NCI-H82 treated with DMSO at 0.1 percent for 48 hours (cell line): ENCODE results near the gene MT1H.

Experiments
- DNase-seq: peaks from one replicate; lab custom pipeline; 2025; ENCODE audit not compliant: unreplicated experiment; lab: John Stamatoyannopoulos, UW

MT1H gene

DNA sequence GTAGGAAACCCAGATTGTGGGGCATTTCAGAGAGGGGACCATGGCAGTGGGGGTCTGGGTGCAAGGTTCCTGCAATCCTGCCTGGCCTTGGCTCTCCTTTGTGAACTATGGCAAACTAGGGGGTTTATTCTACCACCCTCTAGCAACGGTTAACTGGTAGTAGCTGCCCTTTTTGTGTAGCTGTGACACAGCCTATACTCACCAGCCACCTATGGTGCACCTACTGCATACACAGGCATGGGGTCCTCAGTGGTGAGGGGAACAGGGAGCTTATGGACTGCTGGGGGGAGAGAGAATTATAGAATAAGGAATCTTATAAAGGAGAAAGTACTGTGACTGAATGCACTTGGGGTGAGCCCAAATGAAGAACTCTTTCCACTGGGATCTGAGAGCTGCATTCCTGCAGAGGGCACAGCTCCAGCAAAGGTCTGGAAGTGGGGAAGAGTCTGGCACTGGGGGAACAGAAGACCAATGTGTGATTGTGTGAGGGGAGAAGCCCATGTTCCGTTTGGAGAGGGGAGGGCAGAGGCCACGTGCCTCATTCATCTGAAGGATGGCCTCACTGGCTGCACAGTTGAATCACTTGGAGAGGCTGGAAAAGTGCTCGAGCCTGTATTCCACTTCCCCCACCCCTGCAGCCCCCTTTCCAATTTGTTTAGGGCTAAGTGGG lies 14.8 kb downstream of the MT1H start:
- DNase-seq, result no peak

DNA sequence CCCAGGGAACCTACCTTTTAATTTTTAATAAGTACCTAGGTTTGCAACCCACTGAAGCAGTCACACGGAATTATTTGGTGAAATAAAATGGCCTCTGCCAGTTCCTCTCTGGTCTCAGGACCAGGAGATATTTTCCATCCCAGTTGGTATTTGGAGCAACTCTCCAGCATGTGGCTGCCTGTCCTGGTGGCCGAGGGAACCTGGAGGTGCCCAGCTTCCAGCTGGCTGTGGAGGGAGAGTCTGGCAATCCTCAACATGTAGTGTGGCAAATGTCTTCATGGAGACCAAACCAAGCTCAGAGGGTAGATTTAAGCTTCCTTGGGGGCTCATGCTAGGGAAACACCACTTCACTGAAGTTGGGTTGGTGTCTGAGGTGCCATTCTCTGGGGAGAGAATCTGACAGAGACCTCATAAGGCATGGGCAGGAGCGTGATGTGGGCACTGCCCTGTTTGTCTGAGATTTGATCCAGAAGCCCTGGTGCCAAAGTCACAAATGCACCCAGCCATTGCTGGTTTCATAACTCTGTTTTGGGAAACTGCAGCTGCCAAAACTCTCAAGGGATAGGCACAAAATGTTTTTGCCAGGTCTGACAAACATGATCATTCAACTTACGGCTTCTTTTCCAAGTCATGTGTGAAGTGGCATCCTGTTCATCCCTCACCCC lies 15.4 kb downstream of the MT1H start:
- DNase-seq, result no peak

DNA sequence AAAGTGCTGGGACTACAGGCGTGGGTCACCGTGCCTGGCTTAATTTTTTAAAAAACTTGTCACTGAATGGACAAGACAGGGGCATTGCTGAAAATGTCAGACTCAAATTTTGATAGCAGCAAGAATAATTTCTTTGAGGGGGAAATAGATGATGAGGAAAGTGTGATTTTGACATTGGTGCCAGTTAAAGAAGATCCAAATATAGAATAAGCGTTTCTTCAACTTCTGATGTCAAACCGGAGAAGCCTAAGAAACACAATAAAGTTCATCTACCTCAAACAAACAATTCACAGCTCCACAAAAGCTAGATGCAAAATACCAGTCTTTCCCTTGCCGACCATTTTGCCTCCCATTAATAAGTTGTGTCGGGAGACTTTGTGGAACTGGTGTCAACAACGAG lies 17.1 kb downstream of the MT1H start:
- DNase-seq, result no peak

DNA sequence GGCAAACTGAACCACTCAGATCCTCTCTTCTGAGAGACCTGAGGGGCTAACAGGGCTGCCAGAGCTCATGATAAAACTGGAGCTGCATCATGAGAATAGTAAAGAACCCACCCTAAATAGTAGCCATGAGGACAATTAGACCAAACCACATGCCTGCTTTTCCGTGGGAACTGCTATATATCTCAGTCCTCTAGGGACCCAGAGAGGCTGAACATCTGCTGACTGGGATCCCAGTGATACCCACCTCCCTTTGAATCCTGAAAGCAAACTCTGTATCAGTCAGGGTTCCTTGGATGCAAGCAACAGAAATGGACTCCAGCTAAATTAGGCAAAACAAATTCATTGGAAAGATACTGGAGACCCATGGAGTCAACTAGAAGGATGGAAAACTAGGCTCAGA lies 19.1 kb downstream of the MT1H start:
- no peak for DNase-seq

DNA sequence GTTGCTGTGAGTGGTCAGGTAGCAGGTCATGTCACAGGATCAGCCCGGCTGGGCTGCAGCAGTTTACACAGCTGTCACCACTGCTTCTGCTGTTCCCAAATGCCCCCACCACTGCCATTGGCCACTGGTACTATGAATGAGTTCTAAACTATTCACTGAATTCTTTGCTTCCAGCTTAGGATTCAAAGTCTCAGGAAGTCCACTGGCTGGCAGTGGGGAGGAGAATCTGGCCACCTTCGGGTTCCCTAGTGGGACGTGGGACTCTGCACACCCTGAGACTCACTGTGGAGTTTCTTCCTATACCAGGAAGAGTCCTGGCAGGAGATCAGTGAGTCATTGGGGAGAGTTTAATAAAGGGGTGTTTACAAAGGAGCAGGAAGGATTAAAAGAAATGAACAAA lies 19.6 kb downstream of the MT1H start:
- no peak for DNase-seq

DNA sequence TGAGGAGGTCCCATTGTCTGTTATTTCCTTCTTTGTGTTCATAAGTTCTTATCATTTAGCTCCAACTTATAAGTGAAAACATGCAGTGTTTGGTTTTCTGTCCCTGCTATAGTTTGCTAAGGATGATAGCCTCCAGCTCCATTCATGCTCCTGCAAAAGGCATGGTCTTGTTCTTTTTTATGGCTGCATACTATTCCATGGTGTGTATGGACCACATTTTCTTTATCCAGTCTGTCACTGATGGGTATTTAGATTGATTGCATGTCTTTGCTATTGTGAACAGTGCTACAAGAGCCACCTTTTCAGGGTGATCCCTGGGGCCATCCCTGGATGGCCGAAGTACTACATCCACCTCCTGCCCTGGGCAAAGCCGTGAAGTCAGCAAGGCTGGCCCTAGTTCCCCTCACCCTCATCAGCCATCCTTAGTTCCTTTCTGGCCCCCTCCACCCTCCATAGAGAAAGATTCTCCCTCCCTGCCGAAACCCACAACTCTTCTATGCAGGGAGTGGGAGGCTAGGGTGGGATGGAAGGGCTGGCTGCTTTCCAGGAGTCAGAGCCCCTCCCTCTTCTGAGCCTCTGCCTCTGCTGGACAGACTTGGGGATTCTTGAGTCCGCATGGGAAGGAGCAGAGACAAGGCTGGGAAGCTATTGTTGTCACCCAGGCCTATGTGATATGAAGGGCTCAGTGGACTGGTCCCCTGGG lies 21.0 kb downstream of the MT1H start:
- no peak for DNase-seq

DNA sequence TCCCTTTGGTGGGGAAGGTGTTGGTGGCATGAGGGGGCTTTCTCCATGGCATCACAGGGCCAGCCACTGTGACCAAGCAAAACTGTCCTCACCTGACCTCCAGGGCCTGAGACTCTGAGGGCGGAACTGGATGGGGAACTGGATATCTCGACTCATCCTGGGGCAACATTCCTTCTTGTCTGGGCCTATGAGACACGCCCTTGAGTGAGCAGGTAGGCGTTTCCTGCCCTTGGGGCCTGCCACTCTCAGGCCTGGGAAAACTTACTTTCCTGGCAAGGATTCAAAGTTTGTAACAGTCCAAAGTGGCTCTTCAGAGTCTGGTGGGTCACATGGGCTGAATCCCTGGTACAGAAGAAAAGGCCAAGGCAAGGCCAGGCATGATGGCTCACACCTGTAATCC lies 22.3 kb downstream of the MT1H start:
- no peak for DNase-seq

DNA sequence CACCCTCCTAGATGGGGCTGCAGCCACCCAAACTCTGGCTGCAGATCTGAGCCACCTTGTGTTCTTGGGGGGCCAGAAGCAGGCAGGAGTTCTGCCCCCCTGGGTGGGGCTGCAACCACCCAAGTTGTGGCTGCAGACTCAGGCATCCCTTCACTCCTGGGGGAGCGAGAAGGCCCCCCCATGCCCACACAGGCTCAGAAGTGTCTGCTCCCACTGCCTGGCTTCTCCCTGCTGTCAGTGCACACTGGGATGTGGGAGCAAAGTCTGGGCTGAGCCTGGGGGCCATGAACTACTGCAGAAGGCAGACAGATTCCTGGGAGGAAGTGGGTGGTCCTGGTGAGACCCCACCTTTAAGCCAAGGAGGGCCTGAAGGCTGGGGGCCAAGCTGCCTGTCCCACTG lies 25.6 kb downstream of the MT1H start:
- no peak for DNase-seq

DNA sequence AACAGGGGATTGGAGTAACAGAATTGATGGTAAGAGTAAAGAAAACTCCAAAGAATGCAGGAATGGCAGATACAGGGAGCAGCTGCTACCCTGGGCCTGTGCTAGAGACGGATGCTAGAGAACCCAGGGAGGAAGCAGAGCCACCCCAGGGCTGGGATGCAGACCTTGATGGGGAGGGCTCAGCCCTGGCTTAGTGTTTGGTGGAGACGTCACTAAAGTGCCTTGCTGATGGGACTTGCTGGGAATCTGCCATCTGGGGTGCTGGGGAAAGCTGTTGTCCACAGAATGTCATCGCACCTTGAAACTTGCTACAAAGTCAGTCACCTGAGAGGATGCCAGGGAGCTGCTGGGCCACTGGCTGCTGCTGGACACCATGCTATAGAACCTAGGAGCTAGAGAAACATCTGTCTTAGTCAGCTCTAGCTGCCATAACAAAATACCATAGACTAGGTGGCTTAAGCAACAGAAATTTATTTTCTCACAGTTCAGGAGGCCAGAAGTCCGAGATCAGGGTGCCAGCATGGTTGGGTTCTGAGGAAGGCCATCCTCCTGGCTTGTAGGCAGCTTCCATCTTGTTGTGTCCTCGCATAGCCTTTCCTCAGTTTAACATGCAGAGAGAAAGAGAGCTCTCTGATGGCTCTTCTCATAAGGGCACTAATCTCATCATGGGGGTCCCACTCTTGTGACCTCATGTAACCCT lies 28.0 kb downstream of the MT1H start:
- no peak for DNase-seq

DNA sequence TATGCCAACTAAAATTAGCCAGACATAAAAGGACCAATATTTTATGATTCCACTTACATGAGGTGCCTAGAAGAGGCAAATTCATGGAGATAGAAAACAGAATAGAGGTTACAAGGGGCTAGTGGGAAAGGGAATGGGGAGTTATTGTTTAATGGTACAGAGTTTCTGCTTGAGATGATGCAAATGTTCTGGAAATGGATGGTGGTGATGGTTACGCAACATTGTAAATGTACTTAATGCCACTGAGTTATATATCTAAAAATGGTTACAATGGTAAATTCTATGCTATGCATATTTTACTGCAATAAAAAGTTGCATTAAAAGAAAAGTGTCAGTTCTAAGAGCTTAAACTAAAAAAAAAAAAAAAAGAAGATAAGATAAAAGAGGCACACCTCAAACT lies 30.6 kb downstream of the MT1H start:
- no peak for DNase-seq

DNA sequence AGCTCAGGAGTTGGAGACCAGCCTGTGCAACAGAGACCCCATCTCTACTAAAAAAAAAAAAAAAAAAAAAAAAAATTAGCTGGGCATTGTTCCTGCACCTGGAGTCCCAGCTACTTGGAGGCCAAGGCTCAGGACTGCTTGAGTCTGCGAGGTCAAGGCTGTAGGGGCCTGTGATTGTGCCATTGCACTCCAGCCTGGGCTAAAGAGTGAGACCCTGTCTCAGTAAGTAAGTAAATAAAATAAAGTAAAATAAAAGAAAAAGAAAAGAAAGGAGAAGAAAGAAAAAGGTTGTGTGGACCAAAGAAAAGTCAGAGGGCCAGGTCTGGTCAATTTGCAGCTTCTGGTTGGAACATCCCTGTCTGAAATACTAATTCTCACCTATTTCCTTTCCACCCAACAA lies 31.0 kb downstream of the MT1H start:
- no peak for DNase-seq

DNA sequence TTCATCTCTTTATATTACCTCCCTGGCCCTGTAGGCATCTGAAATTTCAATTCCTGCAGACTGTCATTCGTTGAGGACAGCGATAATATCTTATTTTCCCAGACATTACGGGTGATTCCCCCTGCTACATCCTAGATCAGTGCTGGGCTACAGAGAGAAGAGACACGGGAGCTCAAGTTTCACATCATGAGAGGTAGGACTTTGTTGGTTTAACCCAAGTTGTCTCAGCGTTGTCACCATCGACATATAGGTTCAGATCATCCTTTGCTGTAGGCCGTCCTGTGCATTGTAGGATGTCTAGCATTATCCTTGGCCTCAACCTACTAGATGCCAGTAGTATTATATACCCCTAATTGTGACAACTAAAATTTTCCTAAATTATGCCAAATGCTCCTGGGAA lies 31.9 kb downstream of the MT1H start:
- DNase-seq, result no peak

DNA sequence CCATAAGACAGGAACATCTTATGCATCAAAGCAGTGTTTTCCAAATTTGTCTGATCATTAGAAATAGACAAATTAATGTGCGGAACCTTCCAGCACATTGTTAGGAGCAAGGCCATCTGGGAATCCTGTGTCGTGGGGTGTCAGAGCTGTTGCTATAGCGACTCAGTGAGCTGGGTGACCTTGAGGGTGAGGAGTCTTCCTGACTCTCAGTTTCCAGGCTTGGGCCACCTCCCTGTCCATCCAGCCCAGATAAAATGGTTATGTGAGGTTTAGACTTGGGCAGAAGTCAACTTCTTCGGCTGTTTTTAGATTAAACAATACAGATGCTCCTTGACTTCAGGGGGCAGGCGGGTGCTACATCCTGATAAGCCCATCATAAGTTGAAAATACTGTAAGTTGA lies 33.2 kb downstream of the MT1H start:
- DNase-seq, result no peak

DNA sequence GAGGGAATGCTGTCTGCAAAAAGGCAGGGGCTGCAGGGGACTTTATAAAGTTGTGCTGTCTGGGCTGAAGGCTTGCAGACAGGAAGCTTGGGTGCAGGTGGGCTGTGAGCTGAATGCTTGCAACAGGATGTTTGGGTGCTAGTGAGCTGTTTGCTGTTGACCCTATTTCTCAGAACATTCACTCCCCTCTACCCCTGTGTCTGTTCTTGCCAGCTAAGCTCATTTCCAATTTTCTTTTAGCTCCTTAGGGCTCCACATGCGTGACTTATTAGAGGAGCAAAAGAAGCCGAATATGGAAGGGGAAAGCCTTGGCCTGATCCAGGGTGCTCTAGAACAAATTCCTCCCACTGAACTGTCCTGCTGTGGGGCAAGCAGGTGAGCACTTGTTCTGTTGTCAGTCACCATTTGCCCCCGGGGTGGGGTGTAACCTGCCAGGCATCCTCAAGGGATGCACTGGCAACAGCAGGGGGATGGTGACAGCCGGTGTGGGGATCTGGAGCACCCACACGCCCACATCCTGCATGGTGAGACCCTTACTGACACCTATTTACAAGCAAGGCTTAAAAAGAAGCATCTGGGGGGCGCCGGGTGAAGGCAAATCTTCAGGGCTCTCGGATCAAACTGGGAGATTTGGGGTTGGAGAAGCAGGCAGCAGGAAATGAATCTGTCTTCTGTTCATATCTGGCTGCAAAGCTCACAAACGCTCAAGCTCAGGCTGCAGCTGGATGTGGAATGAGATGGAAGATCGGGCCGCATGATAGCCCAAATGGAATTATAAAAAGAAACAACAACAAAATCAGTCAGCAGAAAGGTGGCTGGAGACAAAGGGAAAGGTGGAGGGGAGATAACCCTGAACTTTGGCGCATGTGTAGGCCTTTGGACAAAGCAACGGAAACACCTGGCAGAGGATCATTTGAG lies 39.2 kb downstream of the MT1H start:
- DNase-seq, result no peak

DNA sequence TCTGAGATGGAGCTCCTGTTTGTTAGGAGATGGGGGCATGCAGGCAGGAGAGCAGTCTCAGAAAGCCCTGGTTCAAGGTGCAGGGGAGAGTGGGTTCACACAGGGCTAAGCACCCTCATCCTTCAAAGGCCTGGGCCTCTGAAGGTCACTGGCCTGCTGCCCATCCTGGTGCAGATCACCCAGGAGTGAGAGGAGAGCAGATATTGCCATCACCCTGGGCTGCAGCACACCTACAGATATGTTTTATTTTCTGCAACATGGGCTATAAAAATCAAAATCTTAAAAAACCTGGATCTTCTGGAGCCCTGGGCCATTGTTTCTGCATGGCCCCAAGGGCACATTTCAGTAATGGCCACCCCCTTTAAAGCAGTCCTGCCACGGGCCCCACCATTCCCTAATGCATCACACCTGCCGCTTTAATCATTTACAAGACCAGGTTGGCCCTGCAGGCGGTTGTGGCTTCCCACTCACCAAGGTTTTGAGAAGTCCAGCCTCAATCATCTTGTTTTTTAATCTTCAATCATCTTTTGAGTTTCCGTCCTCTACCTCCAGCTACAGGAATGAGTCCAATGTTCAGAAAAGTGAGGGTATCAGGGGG lies 39.9 kb downstream of the MT1H start:
- DNase-seq, result no peak

DNA sequence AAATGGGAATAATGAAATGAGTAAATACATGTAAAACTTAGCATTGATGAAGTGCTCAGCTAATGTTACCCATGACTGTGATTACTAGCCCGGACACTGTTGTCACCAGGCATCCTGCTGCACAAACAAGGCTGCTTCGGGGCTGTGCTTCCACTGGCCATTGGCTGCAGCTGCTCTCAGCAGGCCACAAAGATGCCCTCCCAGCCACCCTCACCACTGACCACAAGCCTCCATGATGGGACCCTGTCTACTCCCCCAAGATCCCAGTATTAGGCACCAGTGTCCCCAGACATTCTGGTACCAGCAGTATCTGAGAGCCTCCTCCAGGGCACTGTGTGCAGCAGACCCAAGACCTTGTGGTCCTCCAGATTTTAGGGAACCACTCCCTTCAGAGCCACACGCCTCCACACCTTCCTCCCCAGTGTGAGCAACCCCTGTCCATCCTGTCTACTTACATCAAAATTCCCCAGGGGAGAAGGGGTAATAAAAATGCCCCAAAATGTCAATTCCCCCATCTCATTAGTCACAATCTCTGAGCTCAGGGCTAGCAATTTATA lies 40.6 kb downstream of the MT1H start:
- no peak for DNase-seq

DNA sequence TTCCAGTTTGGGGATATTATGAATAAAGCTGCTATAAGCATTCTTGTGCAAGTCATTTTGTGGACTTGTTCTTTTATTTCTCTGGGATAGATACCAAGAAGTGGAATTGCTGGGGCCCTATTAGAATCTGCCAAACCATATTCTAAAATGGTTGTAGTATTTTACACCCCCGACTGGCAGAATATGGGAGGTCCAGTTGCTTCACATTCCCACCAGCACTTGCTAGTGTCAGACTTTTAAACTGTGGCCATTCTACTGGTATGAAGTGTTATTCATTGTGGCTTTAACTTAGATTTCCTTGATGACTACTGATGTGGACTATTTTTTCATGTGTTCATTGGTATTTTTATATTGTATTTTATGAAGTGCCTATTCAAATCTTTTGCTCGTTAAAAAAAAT lies 42.2 kb downstream of the MT1H start:
- no peak for DNase-seq

DNA sequence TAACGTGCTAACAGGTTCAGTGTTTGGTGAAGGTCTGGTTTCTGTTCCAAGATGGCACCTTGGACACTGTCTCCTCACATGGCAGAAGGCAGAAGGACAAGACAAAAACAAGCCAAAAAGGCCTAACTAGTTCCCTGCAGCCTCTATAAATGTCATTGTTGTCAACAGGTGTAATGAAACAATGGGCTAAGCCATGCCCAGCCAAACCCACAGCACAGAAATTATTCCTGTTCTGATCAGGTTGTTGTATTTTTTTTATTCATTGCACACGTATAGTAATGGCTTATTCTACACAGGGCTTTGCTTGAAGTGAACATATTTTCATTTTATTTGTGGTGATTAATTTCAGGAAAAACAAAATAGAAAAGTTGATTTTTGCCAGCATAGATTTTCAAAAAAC lies 44.2 kb downstream of the MT1H start:
- no peak for DNase-seq

DNA sequence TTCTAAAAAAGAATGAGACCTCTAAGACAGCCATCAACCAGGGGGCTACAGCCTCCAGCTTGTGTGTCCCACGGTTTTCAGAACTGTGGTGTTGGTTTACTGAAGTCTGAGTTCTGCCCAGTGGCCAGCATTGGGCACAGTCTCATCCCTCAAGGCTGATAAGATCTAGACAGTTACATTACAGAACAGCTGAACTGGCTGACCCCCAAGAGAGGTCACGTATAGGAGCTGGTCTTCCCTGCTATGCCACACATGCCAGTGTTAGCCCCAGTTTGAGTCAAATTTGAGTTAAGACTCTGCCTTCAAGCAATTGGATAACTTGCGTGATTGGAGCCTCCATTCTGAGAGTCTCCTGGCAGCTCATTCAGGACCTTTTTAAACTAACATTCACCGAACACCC lies 45.5 kb downstream of the MT1H start:
- no peak for DNase-seq

DNA sequence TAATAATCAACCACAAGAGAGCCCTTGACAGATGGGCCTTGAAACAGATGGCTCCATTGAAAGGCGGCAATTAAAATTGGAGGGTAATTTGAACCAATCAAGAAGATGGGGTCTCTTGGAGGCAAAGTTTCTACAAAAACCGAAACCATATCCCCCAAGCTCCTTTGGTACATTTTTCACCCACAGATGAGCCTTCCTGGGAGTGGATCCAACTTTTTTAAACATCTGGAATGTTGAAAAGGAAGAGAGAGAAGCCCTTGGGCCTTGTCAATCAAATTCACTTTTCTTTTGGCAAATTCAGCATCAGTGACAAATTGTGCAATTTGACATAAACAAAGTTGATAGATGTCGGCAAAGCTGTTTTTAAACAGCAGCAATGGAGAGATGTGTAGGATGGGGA lies 47.1 kb downstream of the MT1H start:
- DNase-seq, result no peak
